Fibroblast of lung (primary cell): Measurements from ENCODE around the gene S1PR5. TPM values are rescaled to one million over a fixed set of nuclear protein-coding genes. Genes with fewer than 3 reads are reported as not detected.

ENCODE experiments used
- DNase-seq, 2 donors: peaks; one replicate each; pipeline versions ENCODE4 v3.0.0 to v3.0.0-alpha.2; 2010; ENCODE audit warnings: low read depth in 2 of 2
- H2AFZ ChIP-seq: 2 replicates; pipeline ENCODE4 v1.5.1; 2012; ENCODE audit warnings: low read length, control low read depth, inconsistent platforms
- H3K27ac ChIP-seq: 2 replicates; pipeline ENCODE4 v1.5.1; 2011; ENCODE audit warnings: low read length, control low read depth; ENCODE audit not compliant: insufficient read depth
- H3K27me3 ChIP-seq: 2 replicates; pipeline ENCODE4 v1.5.1; 2011; ENCODE audit warnings: mild to moderate bottlenecking, low read length; ENCODE audit not compliant: control insufficient read depth, insufficient read depth
- H3K36me3 ChIP-seq: 2 replicates; pipeline ENCODE4 v1.5.1; 2011; ENCODE audit warnings: low read length; ENCODE audit not compliant: control insufficient read depth, insufficient read depth
- H3K4me1 ChIP-seq: 2 replicates; pipeline ENCODE4 v1.5.1; 2011; ENCODE audit warnings: low read length; ENCODE audit not compliant: control insufficient read depth, insufficient read depth; ENCODE audit errors: extremely low read depth
- H3K4me2 ChIP-seq: 2 replicates; pipeline ENCODE4 v1.5.1; 2011; ENCODE audit warnings: low read length, control low read depth; ENCODE audit not compliant: insufficient read depth; ENCODE audit errors: extremely low read depth
- H3K4me3 ChIP-seq, 4 experiments: fragments of 200-600 bp in 1 of 4; sonication (generic) in 1 of 4; replicated peaks in 1 of 4; 2 replicates each; pipeline ENCODE4 v1.5.1; 2011 to 2016; ENCODE audit warnings: low read length in 4 of 4, low read depth in 3 of 4, mild to moderate bottlenecking in 3 of 4, control low read depth in 2 of 4, inconsistent platforms in 1 of 4, mixed read lengths in 1 of 4; ENCODE audit not compliant: insufficient read depth in 1 of 4; ENCODE audit errors: control extremely low read depth in 1 of 4
- H3K79me2 ChIP-seq: 2 replicates; pipeline ENCODE4 v1.5.1; 2012; ENCODE audit warnings: mild to moderate bottlenecking, low read length, inconsistent platforms; ENCODE audit not compliant: control insufficient read depth, insufficient read depth
- H3K9ac ChIP-seq: 2 replicates; pipeline ENCODE4 v1.5.1; 2011; ENCODE audit warnings: mild to moderate bottlenecking, low read length, control low read depth; ENCODE audit not compliant: insufficient read depth
- H3K9me3 ChIP-seq: 2 replicates; pipeline ENCODE4 v1.5.1; 2012; ENCODE audit warnings: low read depth, low read length; ENCODE audit not compliant: control insufficient read depth, insufficient read depth
- H4K20me1 ChIP-seq: 2 replicates; pipeline ENCODE4 v1.5.1; 2011; ENCODE audit warnings: low read length; ENCODE audit not compliant: control insufficient read depth, insufficient read depth; ENCODE audit errors: extremely low read depth
- CTCF ChIP-seq, 2 donors: IDR thresholded peaks in 1 of 2; conservative IDR thresholded peaks in 1 of 2; 1 replicate in 1 of 2; 2 replicates in 1 of 2; pipeline ENCODE4 v1.5.1; 2011 to 2012; ENCODE audit warnings: low read length in 2 of 2, control low read depth in 1 of 2, inconsistent platforms in 1 of 2, low read depth in 1 of 2, mild to moderate bottlenecking in 1 of 2
- EZH2 ChIP-seq: IDR thresholded peaks from 2 replicates; pipeline ENCODE4 v1.5.1; 2012; ENCODE audit warnings: low read length, control low read depth, mild to moderate bottlenecking; ENCODE audit errors: missing control alignments
- polyA plus RNA-seq, 2 donors: library from polyadenylated mRNA; depleted of rRNA in 1 of 2; stranded (reverse) in 1 of 2; unstranded in 1 of 2; fragments of >200 nt; gene quantifications; 2 replicates each; pipeline ENCODE4 v1.2.1, GENCODE V29; 2011 to 2012; ENCODE audit warnings: missing spikeins in 1 of 2
- total RNA-seq: library from RNA; depleted of rRNA; stranded (reverse); fragments of >200 nt; gene quantifications from 2 replicates; pipeline ENCODE4 v1.2.1, GENCODE V29; 2014

The S1PR5 gene
- total and polyA plus RNA-seq, 2 donors (not counting 1 experiment from before 2014, with no cell fraction given) = 0.19 TPM; not detected in 1

- Histone ChIP-seq H3K79me2 (peaks cover 10% of the 10 kb centered on the region), H4K20me1 (no peaks in the 10 kb centered on the region), H3K4me2 (no peak overlapping the region), H3K27me3 (no peaks in the 10 kb centered on the region), H3K9me3 (no peaks in the 10 kb centered on the region), H3K9ac (no peak overlapping the region), H3K4me3 (no peak overlapping the region), H2AFZ (no peak overlapping the region), H3K27ac (no peak overlapping the region), H3K36me3 (peaks cover 20% of the 10 kb centered on the region), H3K4me1 (peaks cover 5% of the 10 kb centered on the region)
- TF ChIP-seq EZH2 (no peak), CTCF (conservative IDR thresholded peaks at IDR 0.05 in 1 of 2, IDR thresholded peaks at IDR 0.05 in 1 of 2; ENCODE audit: low read depth in 1 of 2, low read length in 2 of 2) (no peak)
- DNase-seq = no peak
Measured at GRCh38 chr19:10560154-10560553, 42.9 kb upstream of the S1PR5 start.

- Histone ChIP-seq H3K27me3 (no peaks in the 10 kb centered on the region), H3K36me3 (peaks cover 40% of the 10 kb centered on the region), H3K4me1 (no peaks in the 10 kb centered on the region), H2AFZ (no peak overlapping the region), H3K27ac (no peak overlapping the region), H3K4me2 (no peak overlapping the region), H3K79me2 (no peaks in the 10 kb centered on the region), H3K4me3 (no peak overlapping the region), H4K20me1 (no peaks in the 10 kb centered on the region), H3K9me3 (no peaks in the 10 kb centered on the region), H3K9ac (no peak overlapping the region)
- no peak for TF ChIP-seq CTCF (conservative IDR thresholded peaks at IDR 0.05 in 1 of 2, IDR thresholded peaks at IDR 0.05 in 1 of 2; ENCODE audit: low read depth in 1 of 2, low read length in 2 of 2)
- TF ChIP-seq EZH2 = no peak
- no peak for DNase-seq
Measured at GRCh38 chr19:10557603-10558197, 40.5 kb upstream of the S1PR5 start.

- H3K79me2 ChIP-seq = no peaks in the 10 kb centered on the region
- H2AFZ ChIP-seq = no peak overlapping the region
- no peak overlapping the region for H3K4me3 ChIP-seq
- H3K4me2 ChIP-seq = no peak overlapping the region
- no peak for DNase-seq
- no peaks in the 10 kb centered on the region for H3K27me3 ChIP-seq
- H3K36me3 ChIP-seq = peaks cover 46% of the 10 kb centered on the region
- H3K9me3 ChIP-seq = no peaks in the 10 kb centered on the region
- H3K9ac ChIP-seq = no peak overlapping the region
- no peaks in the 10 kb centered on the region for H4K20me1 ChIP-seq
- no peak overlapping the region for H3K27ac ChIP-seq
- H3K4me1 ChIP-seq = no peaks in the 10 kb centered on the region
- TF ChIP-seq CTCF (conservative IDR thresholded peaks at IDR 0.05 in 1 of 2, IDR thresholded peaks at IDR 0.05 in 1 of 2; ENCODE audit: low read depth in 1 of 2, low read length in 2 of 2) (no peak), EZH2 (no peak)
Measured at GRCh38 chr19:10555610-10555973, 38.3 kb upstream of the S1PR5 start.
